ENCODE results near the gene SIVA1.

SIVA1 gene

DNA sequence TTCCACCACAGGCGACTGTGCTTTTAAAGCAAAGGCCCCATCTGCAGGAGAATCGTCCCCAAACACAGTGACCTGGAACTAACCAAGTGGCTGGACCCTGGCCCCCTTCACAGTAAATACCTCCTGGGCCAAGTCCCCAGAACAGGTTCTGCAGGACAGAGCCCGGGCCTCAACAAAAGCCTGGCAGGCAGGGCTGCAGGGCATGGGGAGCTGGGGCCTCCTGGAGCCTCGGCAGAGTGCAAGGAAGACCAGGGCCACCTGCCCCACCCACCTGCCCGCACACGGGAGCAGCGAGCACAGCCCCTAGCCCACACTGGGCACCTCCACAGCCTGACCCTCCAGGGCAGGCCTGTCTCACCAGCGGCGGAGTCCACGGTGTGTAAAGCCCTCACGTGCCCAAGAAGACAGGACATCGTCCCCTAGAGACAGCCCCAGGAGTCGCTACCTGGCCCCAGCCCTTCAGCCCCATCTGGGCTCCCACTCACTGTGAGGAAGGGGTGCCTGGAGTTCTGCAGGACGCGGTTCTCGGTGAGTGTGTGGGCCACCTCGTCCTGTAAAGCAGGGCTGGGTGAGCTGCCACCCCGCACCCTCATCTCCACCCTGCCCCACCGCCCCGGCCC lies 21.6 kb downstream of the SIVA1 start:
- Histone ChIP-seq H3K9me3 (ENCODE audit: control insufficient read depth, insufficient read depth, low read length) (peaks cover 5% of the 10 kb centered on the region), H3K4me1 (ENCODE audit: control insufficient read depth, insufficient read depth, low read length) (no peaks in the 10 kb centered on the region), H3K27ac (ENCODE audit: low read depth, low read length) (no peak overlapping the region), H3K4me3 (ENCODE audit: low read depth, low read length) (no peak overlapping the region), H3K27me3 (ENCODE audit: control insufficient read depth, insufficient read depth, low read length) (no peaks in the 10 kb centered on the region), H3K9ac (ENCODE audit: low read depth, low read length) (no peak overlapping the region), H3K36me3 (ENCODE audit: control insufficient read depth, insufficient read depth, low read length) (peaks cover 38% of the 10 kb centered on the region)

DNA sequence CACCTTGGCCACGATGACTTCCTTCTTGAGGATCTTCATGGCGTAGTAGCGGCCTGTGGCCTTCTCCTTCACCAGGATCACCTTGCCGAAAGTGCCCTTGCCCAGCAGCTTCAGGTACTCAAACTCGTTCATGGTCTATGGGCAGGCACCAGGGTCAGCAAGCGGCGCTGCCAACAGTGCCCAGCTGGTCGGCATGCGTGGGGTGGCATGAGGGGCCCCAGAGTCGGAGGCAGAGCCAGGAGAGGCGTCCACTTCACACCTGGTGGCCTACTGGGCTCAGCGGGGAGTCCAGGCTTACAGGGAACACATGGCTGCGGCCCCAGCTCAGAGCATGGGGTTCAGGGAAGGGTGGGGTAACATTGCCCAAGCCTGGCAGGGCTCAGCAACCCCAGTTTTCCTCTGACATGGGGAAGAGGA lies 22.1 kb downstream of the SIVA1 start:
- H3K36me3 ChIP-seq (ENCODE audit: control insufficient read depth, insufficient read depth, low read length), result peaks cover 38% of the 10 kb centered on the region
- H3K9ac ChIP-seq (ENCODE audit: low read depth, low read length), result no peak overlapping the region
- H3K27ac ChIP-seq (ENCODE audit: low read depth, low read length), result no peak overlapping the region
- H3K4me1 ChIP-seq (ENCODE audit: control insufficient read depth, insufficient read depth, low read length), result no peaks in the 10 kb centered on the region
- no peak overlapping the region for H3K4me3 ChIP-seq (ENCODE audit: low read depth, low read length)
- peaks cover 5% of the 10 kb centered on the region for H3K9me3 ChIP-seq (ENCODE audit: control insufficient read depth, insufficient read depth, low read length)
- no peaks in the 10 kb centered on the region for H3K27me3 ChIP-seq (ENCODE audit: control insufficient read depth, insufficient read depth, low read length)

DNA sequence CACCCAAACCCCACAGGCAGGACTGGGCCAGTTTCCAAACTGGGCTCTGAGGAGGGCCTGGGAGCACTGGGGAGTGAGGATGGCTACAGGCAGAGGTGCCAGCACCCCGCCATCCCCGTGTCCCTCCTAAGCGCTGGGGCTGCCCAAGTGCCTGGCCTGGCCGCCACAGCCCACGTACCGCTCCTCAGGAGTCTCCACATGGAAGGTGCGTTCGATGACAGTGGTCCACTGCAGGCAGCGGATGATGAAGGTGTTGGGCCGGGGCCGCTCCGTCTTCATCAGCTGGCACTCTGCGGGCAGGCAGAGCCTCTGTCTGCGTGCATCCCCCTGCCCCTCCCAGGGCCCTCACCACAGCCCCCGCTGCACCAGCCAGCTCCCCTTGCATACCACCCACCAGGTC lies 23.5 kb downstream of the SIVA1 start:
- peaks cover 26% of the 10 kb centered on the region for H3K36me3 ChIP-seq (ENCODE audit: control insufficient read depth, insufficient read depth, low read length)
- H3K9me3 ChIP-seq (ENCODE audit: control insufficient read depth, insufficient read depth, low read length), result no peaks in the 10 kb centered on the region
- H3K4me3 ChIP-seq (ENCODE audit: low read depth, low read length), result no peak overlapping the region
- H3K27ac ChIP-seq (ENCODE audit: low read depth, low read length), result no peak overlapping the region
- H3K9ac ChIP-seq (ENCODE audit: low read depth, low read length), result no peak overlapping the region
- no peaks in the 10 kb centered on the region for H3K27me3 ChIP-seq (ENCODE audit: control insufficient read depth, insufficient read depth, low read length)
- no peaks in the 10 kb centered on the region for H3K4me1 ChIP-seq (ENCODE audit: control insufficient read depth, insufficient read depth, low read length)

DNA sequence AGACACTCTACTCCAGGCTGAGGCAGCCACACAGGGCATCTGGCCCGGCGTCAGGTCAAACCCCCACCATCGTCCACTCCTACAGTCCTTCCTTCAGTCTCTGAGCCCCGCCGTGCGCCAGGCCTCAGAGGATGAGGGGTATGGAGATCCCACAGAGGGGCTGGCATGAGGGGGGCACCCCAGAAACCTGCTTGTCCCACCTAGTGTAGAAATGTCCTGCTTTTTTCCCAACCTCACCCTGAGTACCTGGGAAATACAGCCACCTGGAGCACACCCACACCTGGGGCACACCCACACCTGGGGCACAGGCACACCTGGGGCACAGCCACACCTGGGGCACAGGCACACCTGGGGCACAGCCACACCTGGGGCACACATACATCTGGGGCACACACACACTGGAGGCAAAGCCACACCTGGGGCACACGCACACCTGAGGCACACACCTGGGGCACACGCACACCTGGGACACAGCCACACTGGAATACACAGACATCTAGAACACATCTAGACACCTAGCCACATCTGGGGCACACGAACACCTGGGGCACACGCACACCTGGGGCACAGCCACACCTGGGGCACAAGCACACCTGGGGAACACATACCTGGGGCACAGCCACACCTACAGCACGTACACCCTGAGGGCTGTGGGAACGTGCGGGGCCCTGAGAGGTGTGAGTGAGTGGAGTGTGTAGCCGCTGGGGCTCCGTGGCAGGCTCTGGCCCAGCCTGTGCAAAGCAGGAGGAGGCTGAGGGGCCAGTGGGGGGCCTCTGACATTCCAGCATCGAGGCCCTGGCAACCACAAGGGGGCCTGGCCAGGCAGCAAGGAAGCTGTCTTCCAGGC lies 24.2 kb downstream of the SIVA1 start:
- Histone ChIP-seq H3K36me3 (ENCODE audit: control insufficient read depth, insufficient read depth, low read length) (peaks cover 19% of the 10 kb centered on the region), H3K4me1 (ENCODE audit: control insufficient read depth, insufficient read depth, low read length) (no peaks in the 10 kb centered on the region), H3K27ac (ENCODE audit: low read depth, low read length) (no peak overlapping the region), H3K27me3 (ENCODE audit: control insufficient read depth, insufficient read depth, low read length) (no peaks in the 10 kb centered on the region), H3K9ac (ENCODE audit: low read depth, low read length) (no peak overlapping the region), H3K9me3 (ENCODE audit: control insufficient read depth, insufficient read depth, low read length) (no peaks in the 10 kb centered on the region), H3K4me3 (ENCODE audit: low read depth, low read length) (no peak overlapping the region)

DNA sequence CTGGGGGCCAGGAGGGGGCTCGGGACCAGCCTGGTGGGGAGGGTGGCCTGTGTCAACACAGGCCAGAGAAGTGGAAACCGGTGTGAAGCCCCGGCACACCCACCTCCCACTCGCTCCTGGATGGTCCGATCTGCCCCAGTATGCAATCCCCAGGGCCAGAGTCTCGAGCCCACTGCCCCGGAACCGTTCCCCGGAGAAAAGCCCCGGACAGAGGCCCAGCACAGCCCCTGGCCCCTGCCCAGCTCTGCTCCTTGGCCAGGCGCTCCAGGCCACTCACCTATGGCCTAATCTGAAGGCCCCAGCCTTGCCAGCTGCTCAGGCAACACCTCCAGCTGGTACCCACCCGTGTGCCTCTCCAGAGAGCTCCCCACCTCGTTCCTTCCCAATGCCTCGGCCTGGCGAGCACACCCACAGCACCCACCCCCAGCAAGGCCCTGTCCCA lies 24.9 kb downstream of the SIVA1 start:
- H3K9ac ChIP-seq (ENCODE audit: low read depth, low read length), result no peak overlapping the region
- no peak overlapping the region for H3K4me3 ChIP-seq (ENCODE audit: low read depth, low read length)
- no peaks in the 10 kb centered on the region for H3K9me3 ChIP-seq (ENCODE audit: control insufficient read depth, insufficient read depth, low read length)
- no peaks in the 10 kb centered on the region for H3K4me1 ChIP-seq (ENCODE audit: control insufficient read depth, insufficient read depth, low read length)
- H3K27me3 ChIP-seq (ENCODE audit: control insufficient read depth, insufficient read depth, low read length), result no peaks in the 10 kb centered on the region
- H3K27ac ChIP-seq (ENCODE audit: low read depth, low read length), result no peak overlapping the region
- peaks cover 13% of the 10 kb centered on the region for H3K36me3 ChIP-seq (ENCODE audit: control insufficient read depth, insufficient read depth, low read length)

DNA sequence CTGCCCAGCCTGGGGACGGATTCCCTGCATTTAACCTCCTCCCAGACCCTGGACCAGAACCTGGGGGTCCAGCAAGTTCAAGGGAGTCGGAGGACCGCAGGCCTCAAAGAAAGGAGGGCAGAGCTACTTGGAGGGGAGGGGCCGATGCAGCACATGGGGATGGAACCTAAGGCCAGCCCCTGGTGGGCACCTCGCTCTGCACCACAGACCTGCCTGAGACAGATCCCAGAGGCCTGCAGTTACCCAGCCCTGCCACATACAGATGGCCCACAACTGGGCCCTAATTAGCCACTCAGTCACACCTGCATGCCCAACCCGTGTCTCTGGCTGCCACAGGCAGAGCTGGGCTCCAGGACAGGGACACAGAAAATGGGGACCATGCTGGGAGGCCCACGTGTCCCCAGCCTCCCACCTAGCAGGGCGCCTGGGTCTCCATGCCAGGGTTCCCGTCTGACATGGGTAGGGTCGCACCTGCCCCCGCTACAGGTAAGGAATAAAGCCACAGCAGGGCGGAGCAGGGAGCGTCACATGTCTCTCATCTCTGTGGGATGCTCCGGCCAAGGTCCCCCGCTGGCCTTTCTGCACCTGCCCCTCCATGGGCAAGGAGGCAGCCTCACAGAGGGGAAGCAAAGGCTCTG lies 25.9 kb downstream of the SIVA1 start:
- Histone ChIP-seq H3K27ac (ENCODE audit: low read depth, low read length) (no peak overlapping the region), H3K4me3 (ENCODE audit: low read depth, low read length) (no peak overlapping the region), H3K36me3 (ENCODE audit: control insufficient read depth, insufficient read depth, low read length) (peaks cover 7% of the 10 kb centered on the region; the same call in 1 of the 2 replicates), H3K9ac (ENCODE audit: low read depth, low read length) (no peak overlapping the region), H3K9me3 (ENCODE audit: control insufficient read depth, insufficient read depth, low read length) (no peaks in the 10 kb centered on the region), H3K4me1 (ENCODE audit: control insufficient read depth, insufficient read depth, low read length) (no peaks in the 10 kb centered on the region), H3K27me3 (ENCODE audit: control insufficient read depth, insufficient read depth, low read length) (no peaks in the 10 kb centered on the region)

DNA sequence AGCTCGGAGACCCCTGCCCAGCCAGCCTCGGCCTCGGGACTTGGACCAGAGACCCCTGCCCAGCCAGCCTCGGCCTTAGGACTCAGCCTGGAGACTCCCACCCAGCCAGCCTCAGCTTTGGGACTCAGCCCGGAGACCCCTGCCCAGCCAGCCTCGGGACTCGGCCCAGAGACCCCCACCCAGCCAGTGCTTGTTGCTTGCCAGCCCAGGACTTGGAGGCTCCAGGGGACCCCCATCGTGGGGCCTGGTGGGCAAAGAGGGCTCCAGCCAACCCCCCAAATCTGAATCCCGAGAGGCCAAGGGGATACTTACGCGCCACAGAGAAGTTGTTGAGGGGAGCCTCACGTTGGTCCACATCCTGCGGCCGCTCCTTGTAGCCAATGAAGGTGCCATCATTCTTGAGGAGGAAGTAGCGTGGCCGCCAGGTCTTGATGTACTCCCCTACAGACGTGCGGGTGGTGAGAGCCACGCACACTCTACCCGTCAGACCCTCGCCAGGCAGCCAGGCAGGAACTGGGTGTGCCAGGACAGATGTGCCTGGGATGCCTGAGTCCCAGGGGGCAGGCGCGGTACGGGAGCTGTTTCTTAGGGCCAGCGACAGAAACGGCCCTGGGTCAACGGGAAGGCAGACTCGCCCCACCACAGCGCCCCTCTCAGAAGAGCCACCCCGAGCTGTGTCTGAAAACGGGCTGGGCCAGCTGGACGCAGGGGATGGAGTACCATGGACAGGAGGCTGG lies 27.0 kb downstream of the SIVA1 start:
- Histone ChIP-seq H3K4me3 (ENCODE audit: low read depth, low read length) (no peak overlapping the region), H3K27ac (ENCODE audit: low read depth, low read length) (no peak overlapping the region), H3K9me3 (ENCODE audit: control insufficient read depth, insufficient read depth, low read length) (no peaks in the 10 kb centered on the region), H3K27me3 (ENCODE audit: control insufficient read depth, insufficient read depth, low read length) (no peaks in the 10 kb centered on the region), H3K9ac (ENCODE audit: low read depth, low read length) (no peak overlapping the region), H3K4me1 (ENCODE audit: control insufficient read depth, insufficient read depth, low read length) (no peaks in the 10 kb centered on the region), H3K36me3 (ENCODE audit: control insufficient read depth, insufficient read depth, low read length) (peaks cover 7% of the 10 kb centered on the region; the same call in 1 of the 2 replicates)

DNA sequence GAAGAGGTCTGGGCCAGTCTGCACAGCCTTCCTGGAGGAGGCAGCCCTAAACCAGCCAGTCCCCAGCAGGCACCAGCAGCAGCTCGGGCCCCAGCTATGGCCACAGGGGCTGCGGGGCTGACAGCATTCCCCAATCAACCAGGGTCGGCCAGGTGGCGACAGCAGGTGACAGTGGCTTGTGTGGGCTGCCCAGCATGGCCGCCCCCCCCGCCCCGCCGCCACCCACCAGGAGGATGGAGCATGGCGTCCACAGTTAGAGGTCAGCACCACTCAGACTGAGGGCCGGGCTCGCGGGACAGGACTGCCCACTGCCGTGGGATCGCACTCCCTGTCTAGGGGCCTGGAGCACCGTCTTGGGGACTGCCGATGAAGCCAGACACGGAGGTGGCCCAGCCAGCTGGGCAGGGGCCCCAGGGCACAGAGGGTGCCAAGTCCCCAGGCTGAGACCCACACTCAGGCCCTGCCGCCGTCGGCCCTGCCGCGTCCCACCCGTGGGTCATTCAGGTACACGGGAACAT lies 27.6 kb downstream of the SIVA1 start:
- H3K4me3 ChIP-seq (ENCODE audit: low read depth, low read length), result no peak overlapping the region
- no peaks in the 10 kb centered on the region for H3K9me3 ChIP-seq (ENCODE audit: control insufficient read depth, insufficient read depth, low read length)
- 0 out of 2 replicates have a peak, but pooled peaks cover under 1% of the 10 kb centered on the region for H3K36me3 ChIP-seq (ENCODE audit: control insufficient read depth, insufficient read depth, low read length)

DNA sequence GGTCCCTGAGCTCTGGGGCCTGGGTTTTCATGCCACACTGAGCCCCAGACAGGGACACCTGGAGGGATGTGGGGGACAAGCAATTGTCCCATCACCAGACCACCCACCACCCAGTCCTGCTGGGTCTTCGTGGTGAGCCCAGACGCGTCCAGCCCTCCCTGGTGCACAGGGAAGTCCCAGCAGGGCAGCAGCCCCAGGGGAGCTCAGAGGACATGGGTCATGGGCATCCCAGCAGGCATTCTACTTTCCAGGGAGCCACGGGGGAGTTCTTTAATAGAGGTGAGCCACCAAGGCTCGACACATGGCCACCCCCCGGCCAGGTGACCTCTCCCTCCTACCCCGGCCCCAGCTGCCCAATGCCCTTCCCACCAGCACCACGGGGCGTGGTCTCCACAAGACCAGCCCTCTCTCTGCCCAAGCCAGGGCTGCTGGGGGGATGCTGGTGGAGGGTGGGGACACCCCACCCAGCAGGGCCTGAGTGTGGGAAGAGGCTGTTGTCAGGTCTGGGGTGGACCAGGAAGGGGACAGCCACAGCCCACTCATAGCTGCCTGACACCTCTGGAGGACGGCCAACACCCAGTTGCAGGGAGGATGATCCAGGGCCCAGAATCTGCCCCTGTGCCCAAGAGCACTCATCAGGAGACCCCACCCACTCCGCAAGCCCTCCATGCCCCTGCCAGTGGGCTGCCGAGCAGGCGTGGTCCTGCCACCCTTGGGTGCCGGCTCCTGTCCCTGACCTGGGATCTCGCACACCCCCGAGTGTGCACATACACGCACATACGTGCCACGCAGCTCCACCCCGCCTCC lies 28.5 kb downstream of the SIVA1 start:
- Histone ChIP-seq H3K9me3 (ENCODE audit: control insufficient read depth, insufficient read depth, low read length) (no peaks in the 10 kb centered on the region), H3K27me3 (ENCODE audit: control insufficient read depth, insufficient read depth, low read length) (no peaks in the 10 kb centered on the region), H3K9ac (ENCODE audit: low read depth, low read length) (no peak overlapping the region), H3K27ac (ENCODE audit: low read depth, low read length) (no peak overlapping the region), H3K4me1 (ENCODE audit: control insufficient read depth, insufficient read depth, low read length) (no peaks in the 10 kb centered on the region), H3K36me3 (ENCODE audit: control insufficient read depth, insufficient read depth, low read length) (no peaks in the 10 kb centered on the region), H3K4me3 (ENCODE audit: low read depth, low read length) (no peak overlapping the region)

More for the DNA sequence above, 27.6 kb downstream of the SIVA1 start:
- no peaks in the 10 kb centered on the region for H3K4me1 ChIP-seq (ENCODE audit: control insufficient read depth, insufficient read depth, low read length)
- no peak overlapping the region for H3K27ac ChIP-seq (ENCODE audit: low read depth, low read length)
- no peaks in the 10 kb centered on the region for H3K27me3 ChIP-seq (ENCODE audit: control insufficient read depth, insufficient read depth, low read length)
- H3K9ac ChIP-seq (ENCODE audit: low read depth, low read length), result no peak overlapping the region
